ENCODE data around the gene SLU7. TPM values are rescaled to one million over a fixed set of nuclear protein-coding genes. Genes with fewer than 3 reads are reported as not detected.
A peak's percentile ranks its signal among the peaks of the same experiment; 100 is the strongest.

Gene SLU7
- total RNA-seq, 1 experiment from 2014 or later: 33.3 TPM

- Mint-ChIP-seq H3K36me3 (ENCODE audit: insufficient read depth in 1 of 3, low read depth in 3 of 3) (peaks cover 21 to 26% (median 23%) of the 10 kb centered on the region in 3 experiments; a peak in 6 of 7 replicates), H3K27me3 (ENCODE audit: low read depth) (no peaks in the 10 kb centered on the region), H3K4me1 (peaks cover 45 to 55% of the 10 kb centered on the region in 2 experiments), H3K9me3 (no peaks in the 10 kb centered on the region), H3K27ac (peak overlapping the region in 2 of 3 experiments; percentile 14 to 94; a peak in 3 of 7 replicates), H3K4me3 (peak overlapping the region; percentile 96 to 97; a peak in 3 of 5 replicates)
- TF ChIP-seq CTCF (conservative IDR thresholded peaks at IDR 0.05): no peak
- no peak overlapping the region for H3K18ac ChIP-seq (ENCODE audit: insufficient read length, low read depth, low read length)
- no peak overlapping the region for H3K23ac ChIP-seq (ENCODE audit: insufficient read length, low read depth, low read length)
- no peaks in the 10 kb centered on the region for H3K9me3 ChIP-seq (ENCODE audit: control insufficient read depth, low read depth, low read length)
- H2BK120ac ChIP-seq (ENCODE audit: low read depth, low read length, poor library complexity, severe bottlenecking): no peak overlapping the region
- peaks cover 8% of the 10 kb centered on the region; the same call in 1 of the 2 replicates for H3K4me1 ChIP-seq (ENCODE audit: insufficient read depth, low read length)
- no peak overlapping the region for H3K27ac ChIP-seq (ENCODE audit: insufficient read length, low read depth, low read length)
- H3K4ac ChIP-seq (ENCODE audit: low read depth, low read length): no peak overlapping the region
- no peak overlapping the region for H3K56ac ChIP-seq (ENCODE audit: insufficient read length, low read depth, low read length)
- H4K20me1 ChIP-seq (ENCODE audit: control insufficient read depth, insufficient read depth, insufficient read length): no peaks in the 10 kb centered on the region
- peaks cover 5% of the 10 kb centered on the region for H3K23me2 ChIP-seq (ENCODE audit: insufficient read length, low read depth, low read length, poor library complexity, severe bottlenecking)
- H3K14ac ChIP-seq (ENCODE audit: insufficient read depth, low read length): no peak overlapping the region
- H4K5ac ChIP-seq (ENCODE audit: insufficient read length, low read depth, low read length): no peak overlapping the region
- H4K91ac ChIP-seq (ENCODE audit: insufficient read length, low read depth, low read length): no peak overlapping the region
- no peak overlapping the region for H2BK20ac ChIP-seq (ENCODE audit: low read depth, low read length, poor library complexity, severe bottlenecking)
- H2BK15ac ChIP-seq (ENCODE audit: low read depth, low read length): no peak overlapping the region
- no peak overlapping the region for H2BK12ac ChIP-seq (ENCODE audit: insufficient read length, low read depth, low read length)
- no peak overlapping the region for H4K8ac ChIP-seq (replicated peaks; ENCODE audit: insufficient read length, low read depth, low read length)
- no peak overlapping the region for H3K9ac ChIP-seq (ENCODE audit: extremely low read depth, insufficient read length, low read length)
- peak overlapping the region; percentile 76 for H2AFZ ChIP-seq (ENCODE audit: low read length)
- peaks cover 6% of the 10 kb centered on the region for H3K79me1 ChIP-seq (ENCODE audit: insufficient read depth, low read depth, low read length, poor library complexity, severe bottlenecking)
- peaks cover 9% of the 10 kb centered on the region; the same call in 1 of the 2 replicates for H3K79me2 ChIP-seq (ENCODE audit: insufficient read depth, low read length)
- no peak overlapping the region for H2BK5ac ChIP-seq (ENCODE audit: insufficient read length, low read length)
- H2AK5ac ChIP-seq (ENCODE audit: insufficient read length, low read length): no peak overlapping the region
- H3T11ph ChIP-seq (ENCODE audit: low read length): no peak overlapping the region
- H3K4me2 ChIP-seq (ENCODE audit: insufficient read depth, insufficient read length, low read length): no peak overlapping the region
- no peaks in the 10 kb centered on the region for H3K27me3 ChIP-seq (ENCODE audit: insufficient read depth, low read length)
- DNase-seq: no peak
Observed at GRCh38 chr5:160420331-160420610, 1.4 kb upstream of the SLU7 start.

All from H9 (cell line).